Activated CD8-positive, alpha-beta memory T cell treated with anti-CD3 and anti-CD28 coated beads for 4 hours (primary cell): ENCODE data around the gene MAP7D1.
A peak's percentile ranks its signal among the peaks of the same experiment; 100 is the strongest.

Experiments used
- DNase-seq, 2 donors: peaks; one replicate each; pipeline ENCODE4 v3.0.0-alpha.2; 2020; ENCODE audit warnings: low read depth in 2 of 2

MAP7D1 gene

GRCh38 chr1:36155408-36156328 lies at the start of gene MAP7D1:
Gene MAP7D1, plus strand, starts transcription at chr1:36156160. Its CDS starts 258 bp downstream, at chr1:36156418.
- peak; percentile 63 to 69 for DNase-seq

- no peak for DNase-seq
Measured at GRCh38 chr1:36106269-36106668, 49.7 kb upstream of the MAP7D1 start.

DNA sequence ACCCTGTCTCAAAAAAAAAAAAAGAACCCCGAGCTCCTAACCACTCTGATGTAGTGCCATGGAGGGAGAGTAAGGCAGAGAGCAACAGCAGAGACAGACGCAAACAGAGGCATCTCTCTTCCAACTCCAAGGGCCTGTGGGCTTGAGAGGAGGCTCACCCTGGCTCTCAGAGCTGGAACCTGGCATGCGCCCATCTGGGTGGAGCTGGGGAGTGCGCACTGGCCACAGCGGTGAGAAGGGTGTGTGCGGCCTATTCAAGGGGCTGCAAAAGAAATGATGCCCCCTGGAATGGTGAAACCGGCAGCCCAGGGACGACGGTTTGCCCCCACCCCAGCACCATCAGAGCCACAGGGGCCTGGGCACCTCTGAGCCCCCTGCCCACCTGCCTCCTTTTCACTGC lies 48.6 kb upstream of the MAP7D1 start:
- DNase-seq = no peak

- no peak for DNase-seq
Measured at GRCh38 chr1:36108314-36108713, 47.6 kb upstream of the MAP7D1 start.

- DNase-seq = no peak
Measured at GRCh38 chr1:36109041-36109679, 46.8 kb upstream of the MAP7D1 start.

DNA sequence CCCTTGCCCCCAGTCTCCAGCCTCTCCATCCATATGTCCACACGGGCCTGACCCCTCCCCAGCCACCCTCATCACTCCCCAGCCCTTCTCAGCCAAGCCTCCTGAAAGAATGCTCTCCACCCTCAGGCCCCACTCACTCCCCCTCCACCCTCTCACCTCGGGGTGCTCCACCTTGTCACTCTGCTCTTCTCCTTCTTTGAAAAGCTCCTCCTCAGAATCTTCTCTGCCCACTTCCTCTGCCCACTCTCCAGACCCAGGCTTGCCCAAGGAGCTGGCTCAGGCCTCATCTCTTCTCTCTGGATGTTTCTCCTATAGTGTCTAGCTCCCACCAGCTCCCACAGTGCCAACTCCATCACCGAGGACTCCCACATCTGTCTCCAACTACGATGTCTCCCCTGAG lies 44.8 kb upstream of the MAP7D1 start:
- DNase-seq = no peak

DNA sequence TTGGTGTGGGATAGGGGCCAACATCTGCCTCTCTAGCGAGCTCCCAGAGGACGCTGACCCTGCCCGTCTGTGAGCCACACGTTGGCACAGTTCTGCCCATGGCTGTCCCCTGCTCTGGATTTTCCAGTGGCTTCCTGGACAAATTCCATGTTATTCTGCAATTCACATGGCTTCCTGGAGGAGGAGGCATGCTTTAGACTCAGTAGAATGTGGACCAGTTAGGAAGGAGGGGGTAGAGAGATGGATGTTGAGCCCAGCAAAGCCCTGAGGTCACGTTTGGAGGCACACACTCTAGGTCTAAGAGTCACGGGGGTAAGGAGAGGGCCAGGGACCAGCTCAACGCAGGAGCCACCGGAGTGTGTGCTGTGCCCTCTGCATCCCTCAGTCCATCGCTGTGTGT lies 43.1 kb upstream of the MAP7D1 start:
- no peak for DNase-seq

GRCh38 chr1:36114371-36114770 lies 41.6 kb upstream of the MAP7D1 start:
- no peak for DNase-seq

DNA sequence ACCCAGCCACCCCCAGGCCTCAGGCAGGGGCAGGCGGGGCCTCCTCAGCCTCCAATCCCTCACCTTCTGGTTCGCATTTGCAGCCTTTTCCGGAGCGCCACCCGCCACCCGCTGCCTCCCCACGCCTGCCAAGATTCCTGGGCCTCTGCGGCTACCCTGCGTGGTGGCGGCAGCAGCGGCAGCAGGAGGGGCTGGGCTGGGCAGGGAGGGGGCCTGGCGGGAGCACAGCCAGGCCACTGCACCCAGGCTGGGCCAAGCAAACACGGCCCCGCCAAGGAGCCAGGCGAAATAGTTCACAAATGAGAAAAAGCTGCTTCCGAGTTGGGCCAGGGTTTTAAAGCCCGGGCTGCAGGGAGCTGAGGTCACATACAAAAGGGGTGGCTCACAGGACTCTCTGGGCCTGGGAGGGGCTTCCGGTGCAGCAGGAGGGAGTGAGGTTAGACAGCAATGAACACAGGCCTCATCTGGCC lies 40.7 kb upstream of the MAP7D1 start:
- DNase-seq = no peak

- DNase-seq = no peak
Measured at GRCh38 chr1:36115931-36116330, 40.0 kb upstream of the MAP7D1 start.

DNA sequence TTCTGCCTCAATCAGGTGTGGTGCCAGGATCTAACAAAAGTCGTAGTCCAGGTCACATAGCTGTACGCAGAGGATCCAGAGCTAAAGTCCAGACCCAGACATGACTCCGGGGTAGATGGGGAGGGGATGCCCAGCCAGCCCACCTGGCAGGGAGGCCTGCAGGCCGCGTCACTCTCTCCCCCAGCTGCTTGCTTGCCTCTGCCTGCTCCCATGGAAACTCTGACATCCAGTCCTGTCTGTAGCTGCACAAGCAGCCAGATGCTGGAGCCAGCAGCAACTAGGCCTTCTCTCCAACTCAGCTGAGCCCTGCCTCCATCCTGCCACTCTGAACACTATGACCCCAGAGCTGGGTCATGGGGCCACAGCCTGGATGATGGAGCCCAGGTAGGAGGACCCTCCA lies 39.1 kb upstream of the MAP7D1 start:
- no peak for DNase-seq

DNA sequence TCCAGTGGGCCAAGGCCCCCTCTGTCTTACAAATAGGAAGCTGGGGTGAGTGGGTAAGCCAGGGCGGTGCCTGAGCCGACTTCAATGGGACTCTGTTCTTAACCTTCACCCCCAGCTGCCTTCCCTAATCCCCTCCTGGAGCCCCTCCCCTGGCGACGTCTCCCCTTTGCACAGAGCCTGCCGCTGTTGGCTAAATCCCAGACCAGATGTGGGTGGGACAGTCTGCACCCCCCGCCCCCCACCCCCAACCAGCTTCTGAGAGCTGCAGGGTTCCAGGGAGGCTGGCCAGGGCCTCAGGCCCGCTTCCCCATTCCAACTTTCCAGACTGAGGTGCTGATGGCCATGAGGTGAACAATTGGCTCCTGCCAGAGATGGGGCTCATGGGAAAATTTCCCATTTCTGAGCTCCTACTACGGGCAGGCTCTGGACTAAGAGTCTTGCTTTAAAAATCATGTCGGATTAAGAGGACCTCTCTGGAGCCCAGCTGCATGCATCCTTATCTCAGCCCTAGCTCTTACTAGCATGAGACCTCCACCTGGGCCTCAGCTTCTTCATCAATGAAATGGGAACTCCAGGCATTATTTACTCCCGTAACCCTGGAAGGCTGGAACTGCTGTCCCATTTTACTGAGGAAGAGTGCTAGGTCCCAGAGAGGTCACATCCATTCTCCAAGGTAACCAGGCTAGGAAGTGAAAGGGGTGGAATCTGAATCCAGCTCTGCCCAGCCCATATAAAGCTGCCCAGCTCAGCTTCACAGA lies 37.3 kb upstream of the MAP7D1 start:
- DNase-seq = no peak

DNA sequence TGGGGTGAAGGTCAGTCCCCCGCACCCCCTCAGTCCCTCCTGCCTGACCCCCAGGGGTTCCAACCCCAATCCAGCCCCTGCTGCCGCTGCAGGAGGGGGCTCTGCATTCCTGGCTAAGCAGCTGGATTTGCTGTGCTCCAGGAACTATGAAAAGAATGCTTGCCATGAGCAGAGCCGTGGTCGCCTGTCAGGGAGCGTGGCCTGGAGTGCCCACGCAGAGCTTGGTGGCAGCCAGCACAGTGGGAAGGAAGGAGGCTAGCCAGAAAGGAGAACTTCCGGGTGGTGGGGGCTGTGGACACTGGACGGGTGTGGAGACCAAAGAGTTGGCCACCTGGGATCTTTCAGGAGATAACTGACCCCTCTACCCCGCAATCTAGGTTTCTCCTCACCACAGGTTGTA lies 36.5 kb upstream of the MAP7D1 start:
- no peak for DNase-seq

DNA sequence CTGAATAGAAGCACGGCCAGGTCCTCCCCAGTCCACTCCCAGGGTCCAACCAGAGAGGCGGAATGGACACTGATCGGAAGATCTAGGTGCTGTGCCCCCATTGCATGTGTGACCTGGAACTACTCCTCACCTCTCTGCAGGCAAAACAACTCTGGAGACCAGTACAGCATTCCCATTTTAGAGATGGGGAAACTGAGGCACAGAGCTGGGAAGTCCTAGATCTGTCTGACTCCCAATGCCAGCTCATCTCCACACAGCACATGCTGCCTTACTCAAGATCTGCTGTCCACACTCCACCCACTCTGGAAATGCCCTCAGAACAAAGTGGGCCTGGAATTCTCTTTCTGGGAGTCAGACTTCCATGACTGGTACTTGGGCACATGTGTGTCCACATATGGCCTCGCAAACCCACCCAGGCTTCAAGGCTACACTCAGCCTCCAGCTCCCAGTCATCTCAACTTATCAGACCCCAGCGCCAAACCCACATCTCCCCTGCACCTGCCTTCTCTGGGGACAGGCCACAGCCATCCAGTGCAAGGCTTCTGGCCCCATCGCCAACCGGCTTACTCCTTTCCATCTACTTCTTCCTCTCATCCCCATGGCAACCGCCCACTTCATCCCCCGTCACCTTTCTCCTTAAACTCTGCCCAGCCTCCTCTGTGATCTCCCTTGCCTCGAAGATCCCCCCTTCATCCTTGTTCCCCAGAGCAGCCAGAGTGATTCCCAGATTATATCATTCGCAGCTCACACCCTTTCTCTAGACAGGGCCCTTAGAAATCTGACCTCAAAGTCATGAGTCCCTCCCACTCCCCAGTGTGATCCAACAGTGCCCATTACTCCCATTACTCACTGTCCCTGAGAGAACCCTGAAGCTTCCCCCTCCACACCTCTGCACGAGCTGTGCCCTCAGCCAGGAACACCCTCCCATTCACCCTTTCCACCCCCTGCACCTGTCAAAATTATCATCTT lies 33.6 kb upstream of the MAP7D1 start:
- DNase-seq = no peak

DNA sequence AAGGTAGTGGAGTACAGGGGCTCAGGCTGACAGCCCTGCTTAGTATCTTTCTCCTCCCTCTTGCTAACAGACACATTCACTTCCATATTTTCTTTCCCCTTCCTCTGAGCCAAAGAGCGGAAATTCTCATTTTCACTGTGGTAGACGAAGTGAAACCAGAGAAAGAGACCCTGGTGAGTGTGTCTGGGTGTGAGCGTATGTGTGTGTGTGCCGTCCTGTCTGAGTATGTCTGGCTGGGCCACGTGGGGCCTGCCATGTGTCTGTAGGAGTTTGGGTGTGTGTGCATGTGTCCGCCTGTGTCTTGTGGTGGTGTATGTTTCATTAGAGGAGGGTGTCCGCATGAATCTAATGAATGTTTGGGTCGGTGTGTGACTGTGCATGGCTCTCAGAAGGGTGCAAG lies 32.6 kb upstream of the MAP7D1 start:
- DNase-seq = no peak

GRCh38 chr1:36124404-36125128 lies 31.4 kb upstream of the MAP7D1 start:
- no peak for DNase-seq

DNA sequence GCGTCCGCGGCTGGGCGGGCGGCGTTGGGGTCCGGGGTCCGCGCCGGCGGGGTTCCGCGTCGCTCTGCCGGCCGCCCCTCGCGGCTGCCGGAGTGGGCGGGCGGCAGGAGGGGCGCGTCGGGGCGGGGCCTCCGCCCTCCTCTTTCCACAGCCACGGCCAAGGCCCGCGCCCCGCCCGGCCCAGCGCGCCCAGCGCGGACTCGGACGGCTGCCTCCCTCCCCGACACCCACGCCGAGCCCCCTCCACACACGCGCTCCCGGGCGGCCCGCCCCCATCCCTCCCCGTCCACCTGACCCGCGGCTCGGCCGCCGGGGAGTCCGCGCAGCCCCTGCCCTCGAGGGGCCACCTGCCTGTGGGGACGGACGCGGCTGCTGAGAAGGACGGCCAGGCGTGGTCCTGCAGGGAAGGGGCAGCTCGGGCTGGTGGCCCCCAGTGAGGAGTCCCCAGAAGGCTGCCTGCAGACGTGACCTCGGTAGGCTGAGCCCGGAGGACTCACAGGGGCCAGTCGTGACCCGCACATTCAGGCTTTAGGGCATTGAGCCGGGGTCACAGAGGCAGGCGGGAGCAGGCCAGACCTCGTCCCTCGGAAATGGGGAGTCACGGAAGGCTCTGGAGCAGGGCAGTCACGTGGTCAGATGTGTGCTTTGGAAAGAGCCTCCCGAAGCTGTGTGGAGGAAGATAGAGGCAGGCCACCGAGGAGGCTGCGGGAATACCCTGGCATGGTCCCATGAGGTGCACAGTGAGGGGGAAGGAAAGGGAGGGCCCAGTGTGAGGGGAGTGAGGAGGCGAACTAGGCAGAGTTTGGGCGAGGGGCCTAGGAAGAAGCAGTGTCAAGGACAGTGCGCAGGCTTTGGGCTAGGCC lies 30.6 kb upstream of the MAP7D1 start, which contains the start of gene COL8A2:
Gene COL8A2 (minus strand): TSS at position 94 of the 863 bp plus-strand sequence. CDS start 24,980 bp downstream, outside the sequence.
- DNase-seq = no peak

GRCh38 chr1:36126005-36126716 lies 29.8 kb upstream of the MAP7D1 start:
- no peak for DNase-seq
